Cortex of kidney (tissue), 1 donor: Measurements from ENCODE around the gene TMEM178B.
"Not testable (repeated sequence)": the region's sequence is repeated elsewhere in the genome, so short reads cannot be mapped to it uniquely, and the experiment has no call there.

Source experiments
- DNase-seq: peaks from one replicate; lab custom pipeline; 2025; lab: John Stamatoyannopoulos, UW

TMEM178B gene

GRCh38 chr7:141073641-141074161 lies at the start of gene TMEM178B:
TMEM178B (plus strand) TSS chr7:141074064.
- DNase-seq = no peak

DNA sequence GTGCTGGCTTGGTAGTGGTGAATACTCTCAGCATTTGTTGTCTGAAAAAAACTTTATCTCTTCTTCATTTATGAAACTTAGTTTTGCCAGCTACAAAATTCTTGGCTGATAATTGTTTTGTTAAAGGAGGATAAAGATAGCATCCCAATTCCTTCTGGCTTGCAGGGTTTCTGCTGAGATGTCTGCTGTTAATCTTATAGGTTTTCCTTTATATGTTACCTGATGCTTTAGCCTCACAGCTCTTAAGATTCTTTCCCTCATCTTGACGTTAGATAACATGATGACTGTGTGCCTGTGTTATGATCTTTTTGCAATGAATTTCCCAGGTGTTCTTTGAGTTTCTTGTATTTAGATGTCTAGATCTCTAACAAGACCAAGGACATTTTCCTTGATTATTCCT lies 49.2 kb upstream of the TMEM178B start:
- DNase-seq = no peak

DNA sequence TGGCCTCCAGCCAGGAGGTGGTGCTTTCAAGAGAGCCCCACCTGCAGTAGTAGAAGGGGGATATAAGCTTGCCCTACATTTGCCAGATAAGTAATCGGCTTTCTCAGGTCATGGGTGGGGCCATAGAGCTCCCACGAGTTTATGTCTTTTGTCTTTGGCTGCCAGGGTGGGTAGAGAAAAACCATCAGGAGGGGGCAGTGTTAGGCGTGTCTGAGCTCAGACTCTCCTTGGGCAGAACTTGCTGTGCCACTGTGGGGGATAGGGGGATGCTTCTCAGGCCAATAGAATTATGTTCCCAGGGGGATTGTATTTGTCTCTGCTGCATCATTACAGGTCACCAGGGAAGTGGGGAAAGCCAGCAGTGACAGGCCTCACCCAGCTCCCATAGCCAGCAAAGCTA lies 46.8 kb upstream of the TMEM178B start:
- DNase-seq = no peak

DNA sequence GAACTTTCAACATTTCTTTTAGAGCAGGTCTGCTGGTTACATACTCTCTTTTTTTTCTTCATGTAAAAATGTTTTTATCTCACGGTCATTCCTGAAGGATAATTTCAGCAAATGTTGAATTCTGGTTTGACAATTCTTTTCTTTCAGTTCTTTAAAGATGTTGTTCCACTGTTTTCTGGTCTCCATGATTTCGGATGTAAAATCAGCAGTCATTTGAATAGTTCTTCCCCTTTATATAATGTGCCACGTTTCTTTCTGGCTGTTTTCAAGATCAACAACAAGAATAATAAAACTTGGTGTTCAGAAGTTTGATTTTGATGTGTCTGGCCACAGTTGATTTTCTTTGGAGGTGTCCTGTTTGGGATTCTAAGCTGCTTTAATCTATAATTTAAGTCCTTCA lies 45.1 kb upstream of the TMEM178B start:
- DNase-seq = no peak

- DNase-seq = not testable (repeated sequence)
Observed at GRCh38 chr7:141032539-141033323, 41.1 kb upstream of the TMEM178B start.

DNA sequence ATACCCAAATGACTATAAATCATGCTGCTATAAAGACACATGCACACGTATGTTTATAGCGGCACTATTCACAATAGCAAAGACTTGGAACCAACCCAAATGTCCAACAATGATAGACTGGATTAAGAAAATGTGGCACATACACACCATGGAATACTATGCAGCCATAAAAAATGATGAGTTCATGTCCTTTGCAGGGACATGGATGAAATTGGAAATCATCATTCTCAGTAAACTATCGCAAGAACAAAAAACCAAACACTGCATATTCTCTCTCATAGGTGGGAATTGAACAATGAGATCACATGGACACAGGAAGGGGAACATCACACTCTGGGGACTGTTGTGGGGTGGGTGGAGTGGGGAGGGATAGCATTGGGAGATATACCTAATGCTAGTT lies 35.8 kb upstream of the TMEM178B start:
- DNase-seq = not testable (repeated sequence)

DNA sequence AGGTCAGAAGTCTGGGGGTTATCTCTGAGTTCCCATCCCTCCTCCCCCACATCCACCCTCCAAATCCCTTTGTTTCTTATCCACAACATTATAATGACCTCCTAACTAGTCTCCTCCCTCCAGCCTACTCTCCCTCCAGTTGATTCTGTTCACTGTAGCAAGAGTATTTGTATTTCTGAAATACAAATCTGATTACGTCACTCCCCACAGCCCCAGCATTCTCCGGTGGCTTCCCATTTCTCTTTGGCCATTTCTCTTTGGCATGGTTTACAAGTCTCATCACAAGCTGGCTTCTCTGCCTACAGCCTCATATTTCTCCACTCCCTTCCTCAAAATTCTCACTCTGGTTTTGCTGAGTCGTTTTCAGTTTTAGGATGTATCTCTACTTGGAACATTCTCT lies 34.5 kb upstream of the TMEM178B start:
- DNase-seq = no peak

GRCh38 chr7:141042222-141043193 lies 31.4 kb upstream of the TMEM178B start:
- no peak for DNase-seq

DNA sequence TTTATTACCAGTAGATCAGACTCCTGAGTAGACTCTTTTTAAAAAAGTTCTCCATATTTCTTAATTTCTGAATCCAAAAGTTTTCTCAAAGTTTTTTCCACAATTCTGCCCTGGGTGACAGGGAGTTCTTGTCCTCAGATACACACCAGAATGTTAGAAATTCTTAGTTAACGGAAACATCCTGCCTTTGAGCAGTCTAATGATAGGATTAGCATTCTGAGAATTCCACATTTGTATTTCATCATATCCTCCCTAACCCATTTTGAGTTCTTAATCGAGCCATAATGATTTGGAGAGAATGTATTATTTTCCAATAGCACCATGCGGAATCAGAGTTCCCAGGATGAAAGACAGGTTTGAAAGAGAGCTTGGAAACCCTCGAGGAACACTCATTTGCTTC lies 30.2 kb upstream of the TMEM178B start:
- DNase-seq = no peak

GRCh38 chr7:141045126-141045841 lies 28.6 kb upstream of the TMEM178B start:
- DNase-seq = no peak

GRCh38 chr7:141045842-141046620 lies 27.8 kb upstream of the TMEM178B start:
- DNase-seq = no peak

- DNase-seq = no peak
Observed at GRCh38 chr7:141053626-141054025, 20.2 kb upstream of the TMEM178B start.

DNA sequence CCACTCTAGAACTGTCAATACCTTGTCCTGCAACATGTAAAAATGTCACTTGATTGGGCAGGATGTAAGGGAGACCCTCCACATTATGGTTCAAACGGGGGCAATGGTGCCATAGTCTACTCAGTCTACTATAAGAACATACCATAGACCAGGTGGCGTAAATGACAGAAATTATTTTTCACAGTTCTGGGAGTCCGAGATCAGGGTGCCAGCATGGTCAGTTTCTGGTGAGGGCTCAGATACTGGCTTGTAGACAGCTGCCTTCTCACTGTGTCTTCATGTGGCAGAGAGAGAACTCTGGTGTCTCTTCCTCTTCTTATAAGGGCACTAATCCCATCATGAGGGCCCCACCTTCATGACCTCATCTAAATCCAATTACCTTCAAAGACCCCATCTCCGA lies 18.7 kb upstream of the TMEM178B start:
- no peak for DNase-seq

DNA sequence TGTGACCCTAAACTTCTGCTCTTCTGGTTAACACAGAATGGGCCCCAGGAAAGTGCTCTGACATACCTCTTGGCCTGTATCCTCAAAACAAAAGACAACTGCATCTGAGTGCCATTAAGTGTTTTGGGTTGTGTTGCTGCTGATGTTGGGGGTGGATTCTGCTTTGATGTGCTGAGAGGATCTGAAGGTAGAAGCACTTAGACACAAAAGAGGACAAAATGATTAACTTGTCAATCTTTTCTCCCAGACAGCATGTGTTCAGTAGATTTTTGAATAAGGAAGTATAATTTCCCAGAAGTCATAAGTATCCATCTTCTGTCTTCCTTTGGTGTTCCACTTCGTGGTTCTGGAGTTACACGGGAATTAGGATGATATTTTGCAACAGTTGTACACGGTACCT lies 16.1 kb upstream of the TMEM178B start:
- no peak for DNase-seq

DNA sequence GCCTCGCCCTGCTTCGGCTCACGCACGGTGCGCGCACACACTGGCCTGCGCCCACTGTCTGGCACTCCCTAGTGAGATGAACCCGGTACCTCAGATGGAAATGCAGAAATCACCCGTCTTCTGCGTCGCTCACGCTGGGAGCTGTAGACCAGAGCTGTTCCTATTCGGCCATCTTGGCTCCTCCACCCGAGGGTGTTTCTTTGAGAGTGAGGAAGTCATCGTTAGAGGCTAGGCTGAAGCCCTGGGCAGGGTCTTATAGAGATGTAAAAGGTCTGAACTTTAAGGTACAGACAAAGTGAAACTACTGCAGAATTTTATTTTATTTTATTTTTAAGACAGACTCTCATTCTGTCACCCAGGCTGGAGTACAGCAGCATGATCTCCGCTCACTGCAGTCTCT lies 6.0 kb upstream of the TMEM178B start:
- not testable (repeated sequence) for DNase-seq

GRCh38 chr7:141071260-141071854 lies 2.5 kb upstream of the TMEM178B start:
- no peak for DNase-seq

DNA sequence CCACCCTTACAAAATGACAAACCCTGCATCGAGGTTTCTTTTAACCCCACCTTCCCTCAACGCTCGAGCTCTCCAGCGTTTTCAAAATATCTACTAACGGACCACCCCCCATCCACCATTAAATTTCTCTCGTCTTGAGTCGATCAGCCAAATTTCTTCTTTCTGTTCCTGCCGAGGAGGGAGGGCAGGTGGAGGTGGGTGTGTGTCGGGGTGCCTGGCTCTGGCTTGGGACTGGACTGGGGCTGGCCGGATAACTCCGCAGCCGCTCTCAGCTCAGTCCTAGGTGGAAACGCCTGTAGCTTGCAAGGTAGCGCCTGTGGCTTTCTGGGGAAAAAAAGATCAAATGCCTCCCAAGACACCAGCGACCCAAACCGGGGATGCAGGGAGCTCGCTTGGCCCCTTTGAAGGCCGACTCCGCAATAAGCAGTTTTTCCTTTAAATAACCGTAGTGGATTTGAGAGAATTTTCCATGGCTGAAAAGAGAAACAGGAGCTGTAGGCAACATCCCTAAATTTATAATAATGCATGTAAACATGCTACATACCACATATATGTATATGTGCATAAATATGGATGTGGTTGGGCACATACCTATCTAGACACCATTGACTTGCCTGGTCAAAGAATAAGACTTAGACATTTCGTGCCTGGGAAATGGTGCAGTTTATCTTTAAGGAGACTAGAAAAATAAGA lies 1.9 kb upstream of the TMEM178B start:
- DNase-seq = no peak

GRCh38 chr7:141072548-141073172 lies 1.2 kb upstream of the TMEM178B start:
- no peak for DNase-seq

DNA sequence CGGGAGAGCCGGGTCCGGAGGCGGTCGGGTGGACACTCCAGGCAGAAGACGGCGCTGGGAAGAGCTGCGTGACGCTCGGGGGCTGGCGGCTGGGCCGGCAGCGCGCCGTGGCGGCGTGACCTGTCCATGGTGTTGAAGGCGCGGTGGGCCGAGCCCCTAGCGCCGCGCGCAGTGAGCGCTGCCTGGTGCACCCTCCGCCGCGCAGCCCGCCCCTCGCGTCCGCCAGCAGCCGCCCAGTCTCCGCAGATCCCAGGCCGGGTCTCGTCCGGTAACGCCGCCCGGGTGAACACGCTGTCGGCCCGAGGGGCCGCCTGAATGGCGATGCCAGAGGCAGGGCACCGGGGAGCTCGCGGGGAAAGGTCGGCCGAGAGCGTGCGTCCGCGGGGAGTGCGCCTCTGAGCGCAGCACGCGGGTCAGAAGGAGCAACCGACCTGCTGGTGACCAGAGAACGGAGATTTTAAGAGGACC lies 657 bp upstream of the TMEM178B start:
- no peak for DNase-seq
